GM19240 (cell line): ENCODE measurements around the gene XIRP1.

Source experiments
- DNase-seq: peaks from one replicate; pipeline ENCODE4 v3.0.0; 2011; ENCODE audit warnings: low spot score; ENCODE audit not compliant: insufficient read length

Gene XIRP1

GRCh38 chr3:39168156-39168780 lies 24.1 kb downstream of the XIRP1 start:
- DNase-seq, result no peak

- DNase-seq, result no peak
Observed at GRCh38 chr3:39166932-39167532, 25.4 kb downstream of the XIRP1 start.

DNA sequence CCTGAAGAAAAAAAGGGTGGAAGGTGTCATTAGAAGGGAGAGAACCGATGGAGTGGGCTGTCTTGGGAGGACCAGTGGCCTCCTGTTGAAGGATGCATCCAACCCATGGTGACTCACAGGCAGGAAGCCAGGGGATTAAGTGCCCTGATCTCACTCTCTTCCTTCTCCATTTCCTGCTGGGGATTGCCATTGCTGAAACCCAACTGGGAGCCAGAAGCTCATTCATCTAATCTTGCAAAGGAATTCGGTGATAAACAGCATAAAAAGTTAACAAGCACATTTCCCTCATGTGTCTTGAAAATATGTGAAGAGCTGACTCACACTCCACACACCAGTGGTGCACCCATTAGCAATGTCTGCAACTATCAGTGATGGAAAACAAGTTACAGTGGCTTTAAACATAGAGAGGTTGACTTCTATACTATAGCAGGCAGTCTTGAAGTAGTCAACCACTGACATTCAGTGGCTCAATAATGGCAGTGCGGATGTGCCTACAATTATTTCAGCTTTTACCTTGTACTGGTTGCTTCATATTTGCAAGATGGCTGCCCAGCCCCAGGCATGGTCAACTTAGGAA lies 26.2 kb downstream of the XIRP1 start:
- DNase-seq, result no peak

DNA sequence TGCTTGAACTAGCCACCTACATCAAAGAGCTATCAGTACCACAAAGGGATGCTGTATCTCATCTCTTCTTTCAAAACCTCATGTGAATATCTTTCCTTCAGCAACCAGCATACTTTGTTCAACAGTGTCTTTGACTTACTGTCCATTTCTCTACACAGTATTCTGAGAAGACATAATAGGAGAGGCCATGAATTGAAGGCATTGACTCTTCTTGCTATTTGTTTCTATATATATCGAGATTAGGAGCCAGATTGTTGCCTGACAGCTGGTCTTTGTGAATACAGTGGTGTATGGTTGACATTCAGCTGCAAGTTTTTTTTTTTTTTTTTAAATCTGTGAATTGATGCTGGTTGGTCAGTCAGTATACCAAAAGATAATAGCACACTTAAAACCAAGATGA lies 26.9 kb downstream of the XIRP1 start:
- DNase-seq, result no peak

DNA sequence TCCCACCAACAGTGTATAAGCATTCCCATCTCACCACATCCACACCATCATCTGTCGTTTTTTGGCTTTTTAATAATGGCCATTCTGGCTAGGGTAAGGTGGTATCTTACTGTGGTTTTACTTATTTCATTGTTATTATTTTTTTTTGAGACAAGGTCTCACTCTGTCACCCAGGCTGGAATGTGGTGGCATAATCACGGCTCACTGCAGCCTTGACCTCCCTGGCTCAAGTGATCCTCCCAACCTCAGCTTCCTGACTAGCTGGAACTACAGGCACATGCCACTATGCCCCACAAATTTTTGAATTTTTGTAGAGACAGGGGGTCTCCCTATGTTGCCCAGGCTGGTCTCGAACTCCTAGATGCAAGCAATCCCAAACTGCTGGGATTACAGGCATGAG lies 28.0 kb downstream of the XIRP1 start:
- DNase-seq, result no peak

DNA sequence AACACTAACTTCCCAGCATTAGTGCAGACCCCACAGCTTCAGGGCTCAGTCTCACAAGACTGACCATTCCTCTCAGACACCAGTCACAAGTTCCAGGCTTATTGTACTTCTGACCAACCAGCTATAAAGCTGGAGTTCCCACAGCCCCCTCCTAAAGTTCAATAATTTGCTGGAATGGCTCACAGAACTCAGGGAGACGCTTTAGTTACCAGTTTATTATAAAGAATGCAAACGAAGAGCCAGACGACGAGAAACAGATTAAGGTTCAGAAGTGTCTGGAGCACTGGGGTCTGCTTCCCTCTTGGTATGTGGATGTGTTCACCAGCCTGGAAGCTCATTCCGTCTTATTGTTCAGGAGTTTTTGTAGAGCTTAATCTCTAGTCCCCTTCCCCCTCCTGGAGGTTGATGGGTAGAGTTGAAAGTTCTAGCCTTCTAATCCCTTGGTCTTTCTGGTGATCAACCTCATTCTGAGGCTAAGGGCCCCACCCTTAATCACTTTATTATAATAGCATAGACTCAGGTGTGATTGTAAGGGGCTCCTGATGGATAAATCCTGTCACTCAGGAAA lies 34.2 kb downstream of the XIRP1 start:
- no peak for DNase-seq

DNA sequence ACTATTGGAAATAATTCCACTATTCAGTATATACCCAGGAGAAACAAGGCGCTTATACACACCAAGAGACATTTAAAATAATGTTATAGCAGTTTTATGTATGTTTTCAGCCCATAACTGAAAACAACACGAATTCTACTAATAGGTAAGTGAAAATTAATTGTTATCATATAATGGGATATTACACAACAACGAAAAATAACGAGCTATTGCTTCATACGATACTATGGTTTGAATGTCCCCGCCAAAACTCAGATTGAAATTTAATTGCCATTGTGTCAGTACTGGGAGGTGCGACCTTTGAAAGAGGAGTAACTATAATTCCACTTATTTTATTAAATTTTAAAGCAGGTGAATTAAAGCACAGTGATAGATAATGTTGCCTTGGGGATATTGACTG lies 35.0 kb downstream of the XIRP1 start:
- no peak for DNase-seq

- no peak for DNase-seq
Observed at GRCh38 chr3:39156421-39156820, 36.0 kb downstream of the XIRP1 start.

DNA sequence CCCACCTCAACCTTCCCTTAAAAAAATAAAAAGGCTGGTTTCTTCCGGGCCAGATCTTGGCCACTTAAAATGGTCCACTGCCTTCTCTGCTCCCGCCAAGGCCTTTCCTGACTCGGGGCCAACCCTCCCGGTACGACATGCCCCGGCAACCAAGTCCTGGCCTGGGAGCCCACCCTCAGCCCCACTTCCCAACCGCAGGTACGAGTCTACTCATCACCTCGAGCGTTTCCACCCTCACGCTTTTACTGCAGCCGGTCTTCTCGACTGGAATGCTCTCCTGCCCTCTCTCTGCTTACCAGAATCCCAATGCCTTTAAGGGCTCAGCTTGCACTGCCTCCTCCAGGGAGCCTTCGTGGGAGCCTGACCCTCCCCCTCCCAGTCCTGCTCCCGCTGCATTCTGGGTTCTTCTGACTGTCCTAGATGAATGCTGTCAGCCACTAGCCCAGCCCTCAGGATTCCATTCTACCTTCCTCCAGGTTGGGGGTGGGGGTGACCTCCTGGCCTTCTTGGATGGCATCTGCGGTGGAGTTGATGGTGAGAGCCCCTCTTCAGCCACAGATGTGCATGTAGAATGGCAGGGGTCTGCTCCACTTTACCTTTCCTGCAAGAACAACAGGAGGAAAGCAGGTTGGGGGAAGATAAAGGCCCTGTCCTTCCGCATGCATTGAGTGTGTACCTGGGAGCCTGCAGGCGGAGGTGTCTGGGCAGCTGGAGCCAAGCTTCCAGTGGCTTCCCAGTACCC lies 37.9 kb downstream of the XIRP1 start:
- no peak for DNase-seq

GRCh38 chr3:39153977-39154279 lies 38.5 kb downstream of the XIRP1 start:
- DNase-seq, result no peak

DNA sequence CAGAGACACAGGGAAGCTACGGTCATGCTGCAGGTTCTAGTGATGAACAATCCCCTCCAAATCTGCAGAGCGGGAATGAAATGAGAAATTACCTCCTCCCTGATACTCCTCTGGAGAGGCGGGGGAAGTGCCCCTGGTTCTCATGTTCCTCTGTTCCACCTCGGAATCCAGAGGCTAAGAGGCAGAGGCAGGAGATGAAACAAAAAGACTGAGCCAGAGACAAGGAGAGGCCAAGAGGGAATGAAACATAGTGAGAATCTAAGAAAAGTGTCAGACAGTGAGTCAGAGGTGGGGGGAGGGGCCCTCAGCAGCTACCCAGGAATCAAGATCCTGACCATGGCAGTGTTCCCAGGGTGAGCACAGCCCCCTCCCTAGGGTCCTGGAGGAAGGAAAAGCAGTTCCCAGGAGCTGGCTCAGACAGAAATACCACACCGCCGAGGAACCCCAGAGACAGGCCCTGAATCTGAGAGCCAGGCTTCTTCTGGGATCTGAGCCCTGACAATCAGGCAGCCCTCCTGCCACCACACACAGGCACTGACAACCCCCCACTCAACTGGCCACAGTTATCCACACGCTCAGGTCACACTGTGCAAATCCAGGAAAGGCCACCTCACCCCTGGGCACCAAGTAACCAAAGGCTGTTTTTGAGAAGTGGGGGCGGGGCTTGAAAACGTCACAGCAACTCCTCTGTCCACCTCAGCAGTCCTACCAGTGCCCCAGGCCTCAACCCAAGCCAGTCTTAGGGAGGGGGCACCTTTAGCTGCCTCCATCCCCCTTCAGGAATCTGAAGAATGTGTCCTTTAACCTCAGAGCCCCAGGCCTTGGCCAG lies 41.4 kb downstream of the XIRP1 start:
- no peak for DNase-seq

DNA sequence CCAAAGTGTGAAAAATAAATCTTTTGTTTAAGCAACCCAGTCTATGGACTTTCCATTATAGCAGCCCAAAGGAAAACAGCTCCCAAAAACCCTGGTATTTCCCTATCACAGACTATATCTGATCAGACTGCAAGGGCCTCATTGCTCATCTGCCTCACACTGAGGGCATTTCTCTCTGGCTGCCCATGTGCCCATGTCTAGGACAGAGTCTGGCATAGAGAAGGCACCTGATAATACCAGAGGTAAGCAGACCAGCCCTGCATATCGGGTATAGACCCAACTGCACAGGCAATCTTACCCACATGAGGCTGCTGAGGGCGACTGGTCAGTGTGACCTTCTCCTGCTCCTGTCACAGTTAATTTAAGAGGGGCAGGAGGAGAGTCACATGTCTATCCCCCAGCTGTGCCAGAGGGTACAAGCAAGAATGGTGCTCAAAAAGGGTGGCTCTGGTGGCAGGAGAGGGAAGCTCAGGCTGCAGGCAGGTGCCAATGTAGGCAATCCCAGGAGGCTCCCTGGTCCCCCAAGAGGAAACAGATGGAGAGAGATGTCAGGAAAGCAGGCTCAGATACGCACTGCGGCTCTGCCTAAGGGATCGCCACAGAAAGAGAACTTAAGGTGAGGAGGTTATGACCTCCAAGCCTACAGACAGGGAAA lies 42.1 kb downstream of the XIRP1 start:
- no peak for DNase-seq

GRCh38 chr3:39149498-39150147 lies 42.8 kb downstream of the XIRP1 start:
- DNase-seq, result no peak

DNA sequence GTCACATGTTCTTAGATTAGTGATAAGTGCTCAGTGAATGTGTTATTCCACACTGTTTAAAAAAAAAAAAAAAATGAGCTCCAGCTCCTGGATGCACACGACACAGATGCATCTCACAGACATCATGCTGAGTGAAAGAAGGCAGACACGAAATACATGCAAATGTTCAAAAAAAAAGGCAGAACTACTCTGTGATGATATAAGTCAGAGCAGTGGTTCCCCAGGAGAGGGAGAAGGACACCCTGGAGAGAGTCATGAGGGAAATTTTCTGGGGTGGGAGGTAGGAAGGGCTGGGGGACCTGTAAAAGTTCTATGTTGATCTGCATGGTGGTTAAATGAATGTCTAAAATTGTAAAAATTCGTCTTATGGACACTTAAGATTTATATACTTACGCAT lies 43.3 kb downstream of the XIRP1 start:
- DNase-seq, result no peak

DNA sequence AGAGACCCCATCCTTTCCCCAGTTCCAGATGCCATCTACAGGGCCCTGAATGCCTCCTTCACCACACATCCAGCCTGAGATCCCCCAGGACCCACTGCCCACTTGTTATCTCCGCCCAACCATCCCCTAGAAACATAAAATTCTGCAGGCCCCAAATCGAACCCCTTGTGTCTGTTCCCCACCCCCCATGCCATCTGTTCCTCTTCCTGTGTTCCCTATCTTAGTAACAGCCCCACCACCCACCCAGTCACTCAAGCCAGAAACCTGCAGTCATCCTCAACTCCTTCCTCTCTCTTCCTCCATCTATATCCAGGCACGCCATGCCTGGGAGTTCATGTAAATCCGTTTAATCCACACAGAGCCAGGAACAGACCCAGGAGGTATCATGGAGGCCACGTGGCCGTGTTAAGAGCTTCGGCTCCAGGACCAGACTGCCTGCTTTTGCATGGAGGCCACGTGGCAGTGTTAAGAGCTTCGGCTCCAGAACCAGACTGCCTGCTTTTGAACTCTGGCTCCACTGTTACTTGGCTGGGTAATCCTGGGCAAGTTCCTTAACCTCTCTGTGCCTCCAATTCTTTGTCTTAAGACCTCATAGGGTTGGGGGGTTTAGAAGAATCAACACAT lies 43.8 kb downstream of the XIRP1 start:
- DNase-seq, result no peak

DNA sequence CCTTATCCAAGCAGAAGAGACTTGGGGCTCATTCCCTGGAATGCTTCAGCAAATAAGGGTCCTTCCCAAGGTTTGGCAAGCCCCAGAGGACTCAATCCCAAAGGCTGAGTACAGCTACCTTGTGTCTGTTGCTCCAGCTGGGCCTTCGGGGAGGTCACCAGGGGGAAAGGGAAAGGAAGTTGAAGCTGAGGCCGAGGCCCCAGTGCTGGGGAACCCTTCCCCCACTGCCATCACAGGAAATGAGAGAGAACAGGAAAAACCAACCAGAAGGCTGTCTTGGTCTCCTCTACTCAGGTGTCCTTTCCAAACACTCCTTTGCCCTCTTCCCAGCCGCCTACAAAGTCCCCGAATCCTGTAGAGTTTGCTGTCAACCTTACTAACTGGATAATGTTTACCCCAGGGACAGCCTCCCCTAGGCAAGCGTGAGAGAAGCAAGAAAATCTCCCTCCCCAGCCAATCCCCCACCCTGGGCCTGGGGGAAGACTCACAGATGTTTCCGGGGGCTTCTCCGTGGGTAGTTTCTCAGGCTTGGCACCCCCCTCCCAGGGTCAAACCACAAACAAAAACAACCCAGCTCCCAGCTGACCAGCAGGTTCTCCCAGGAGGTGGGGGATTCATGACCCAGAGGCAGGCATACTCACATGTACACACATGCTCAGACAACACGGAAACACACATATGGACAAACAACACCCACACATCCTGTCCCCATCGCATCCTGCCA lies 44.5 kb downstream of the XIRP1 start:
- no peak for DNase-seq

- DNase-seq, result no peak
Observed at GRCh38 chr3:39146611-39147591, 45.5 kb downstream of the XIRP1 start.

GRCh38 chr3:39146083-39146501 lies 46.3 kb downstream of the XIRP1 start:
- no peak for DNase-seq
